GM08714 (cell line): ENCODE measurements around the gene SESTD1.

Source experiments
- H3K4me3 ChIP-seq: fragments of 200-500 bp; sonication (Bioruptor generic); 2 replicates; pipeline ENCODE4 v1.5.1; 2014; ENCODE audit warnings: mild to moderate bottlenecking, low read length, inconsistent platforms
- ZNF274 ChIP-seq: IDR thresholded peaks from 2 replicates; pipeline ENCODE4 v1.6.1; 2012; ENCODE audit warnings: mild to moderate bottlenecking, low read depth, low read length

SESTD1 gene

DNA sequence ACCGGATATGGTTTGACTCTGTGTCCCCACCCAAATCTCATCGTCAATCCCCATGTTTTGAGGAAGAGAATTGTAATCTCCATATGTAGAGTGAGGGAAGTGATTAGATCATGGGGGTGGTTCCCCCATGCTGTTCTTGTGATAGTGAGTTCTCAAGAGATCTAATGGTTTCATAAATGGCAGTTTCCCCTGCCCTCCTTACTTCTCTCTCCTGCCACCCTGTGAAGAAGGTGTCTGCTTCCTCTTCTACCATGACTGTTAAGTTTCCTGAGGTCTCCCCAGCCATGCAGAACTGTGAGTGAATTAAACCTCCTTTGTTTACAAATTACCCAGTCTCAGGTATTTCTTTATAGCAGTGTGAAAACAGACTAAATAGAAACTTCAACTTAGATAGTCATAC lies 69.5 kb downstream of the SESTD1 start:
- no peak overlapping the region for H3K4me3 ChIP-seq
- no peak for TF ChIP-seq ZNF274

DNA sequence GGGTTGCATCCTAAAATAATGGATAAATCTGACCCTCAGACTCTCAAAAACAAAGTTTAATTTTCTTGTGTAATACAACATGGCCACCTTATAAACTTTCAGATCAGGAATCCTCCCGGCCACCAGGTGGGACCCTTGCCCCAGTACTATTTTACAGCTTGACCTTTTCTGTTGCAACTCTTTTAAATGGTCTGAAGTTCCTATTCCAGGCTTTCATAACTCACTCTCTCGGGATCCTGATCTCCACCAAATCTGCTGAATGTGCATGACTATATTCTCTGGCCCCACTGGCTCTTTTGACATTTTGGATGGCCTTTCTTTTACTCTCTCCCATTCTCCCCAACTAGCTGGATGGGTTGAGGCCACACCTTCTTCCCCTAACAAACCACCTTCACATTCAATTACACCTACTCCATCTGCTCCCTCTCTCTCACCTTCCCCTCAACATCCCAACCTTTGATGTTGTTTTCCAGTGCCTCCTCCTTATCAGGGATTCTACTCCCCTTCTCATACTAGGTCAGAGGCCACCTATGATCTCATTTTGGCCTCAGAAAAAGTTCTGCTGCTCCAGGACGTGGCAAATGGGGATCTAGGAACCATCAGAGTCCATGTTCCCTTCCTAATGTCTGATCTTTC lies 70.8 kb downstream of the SESTD1 start:
- no peak for TF ChIP-seq ZNF274
- H3K4me3 ChIP-seq, result no peak overlapping the region

DNA sequence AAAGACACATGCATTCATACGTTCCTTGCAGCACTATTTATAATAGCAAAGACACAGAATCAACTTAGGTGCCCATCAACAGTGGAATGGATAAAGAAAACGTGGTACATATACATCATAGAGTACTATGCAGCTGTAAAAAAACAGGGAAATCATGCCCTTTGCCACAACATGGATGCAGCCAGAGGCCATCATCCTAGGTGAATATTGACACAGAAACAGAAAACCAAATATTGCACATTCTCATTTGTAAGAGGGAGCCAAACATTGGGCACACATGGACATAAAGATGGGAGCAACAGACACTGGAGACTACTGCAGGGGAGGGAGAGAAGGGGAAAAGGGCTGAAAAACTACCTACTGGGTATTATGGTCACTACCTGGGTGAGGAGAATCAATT lies 73.5 kb downstream of the SESTD1 start:
- no peak for TF ChIP-seq ZNF274

DNA sequence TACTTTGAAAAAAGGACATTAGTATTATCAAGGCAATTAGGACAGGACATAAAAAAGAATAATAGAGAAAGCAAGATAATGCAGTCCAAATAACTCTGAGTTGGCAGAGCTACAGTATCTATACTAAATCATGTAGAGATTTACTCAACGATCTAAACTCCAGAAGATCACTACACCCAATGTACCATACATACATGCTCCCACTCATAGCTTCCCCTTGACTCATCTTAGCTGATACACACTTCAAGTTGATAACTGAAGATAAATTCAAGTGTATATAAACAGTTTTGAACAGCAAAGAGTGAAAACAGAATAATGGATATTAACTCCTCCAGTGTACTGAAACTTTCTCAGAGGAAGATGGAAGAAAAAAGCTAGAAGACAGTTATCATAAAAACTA lies 78.5 kb downstream of the SESTD1 start:
- TF ChIP-seq ZNF274, result no peak

More for the DNA sequence above, 73.5 kb downstream of the SESTD1 start:
- H3K4me3 ChIP-seq, result no peak overlapping the region

DNA sequence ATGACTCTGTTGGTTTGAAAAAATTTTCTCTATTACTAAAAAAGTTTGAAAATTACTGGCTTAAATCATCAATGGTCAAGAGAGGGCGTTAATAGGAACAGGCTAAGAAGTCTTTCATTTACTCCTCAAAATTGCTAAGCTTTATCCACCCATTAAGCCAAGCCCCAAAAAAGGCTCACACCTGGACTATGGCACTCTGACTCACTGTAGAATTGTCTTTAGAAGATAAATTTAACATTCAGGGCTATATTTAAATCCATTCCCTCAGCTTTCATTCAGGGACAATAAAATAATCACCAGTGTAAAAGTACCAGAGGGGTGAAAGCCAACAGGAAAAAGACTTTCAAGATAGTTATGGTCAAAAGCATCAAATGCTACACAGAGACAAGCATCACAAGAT lies 80.0 kb downstream of the SESTD1 start:
- no peak for TF ChIP-seq ZNF274
- no peak overlapping the region for H3K4me3 ChIP-seq

More for the DNA sequence above, 78.5 kb downstream of the SESTD1 start:
- no peak overlapping the region for H3K4me3 ChIP-seq

DNA sequence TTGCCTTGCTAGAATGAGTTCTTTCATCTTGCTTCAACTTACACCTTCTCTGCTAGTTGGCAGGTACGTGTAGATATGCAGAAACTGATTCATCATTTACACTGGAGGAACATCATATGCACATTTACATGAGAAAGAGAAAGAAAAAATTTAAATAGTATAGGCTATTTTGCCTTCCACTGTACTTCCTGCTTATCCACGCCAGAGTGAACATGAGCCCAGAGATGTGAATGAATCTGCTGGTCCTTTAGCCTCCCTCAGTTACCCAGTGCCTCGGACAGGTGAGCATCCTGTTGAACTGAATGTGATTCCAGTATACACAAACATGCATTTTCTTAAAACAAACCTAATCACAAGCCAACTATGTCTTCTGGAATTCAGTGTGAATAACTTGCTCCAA lies 83.6 kb downstream of the SESTD1 start:
- H3K4me3 ChIP-seq, result no peak overlapping the region
- TF ChIP-seq ZNF274, result no peak

DNA sequence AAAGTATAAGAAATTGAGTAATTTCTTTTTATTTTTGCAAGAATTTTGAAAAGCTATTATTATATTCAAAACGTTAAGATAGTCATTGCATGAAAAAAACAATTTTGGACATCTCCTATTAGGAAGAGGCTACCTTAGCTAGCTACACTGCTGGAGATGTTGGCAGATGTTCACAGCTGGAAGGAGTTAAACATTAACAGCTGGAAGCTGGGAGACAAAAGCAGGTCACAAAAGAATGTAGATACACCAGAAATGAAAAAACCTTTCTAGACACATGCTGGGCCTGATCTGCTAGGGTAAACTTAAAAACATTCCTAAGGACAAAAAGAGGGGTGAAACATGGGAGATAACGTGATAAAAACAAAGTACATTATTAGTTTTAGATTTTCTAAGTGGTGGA lies 84.4 kb downstream of the SESTD1 start:
- no peak overlapping the region for H3K4me3 ChIP-seq
- no peak for TF ChIP-seq ZNF274

DNA sequence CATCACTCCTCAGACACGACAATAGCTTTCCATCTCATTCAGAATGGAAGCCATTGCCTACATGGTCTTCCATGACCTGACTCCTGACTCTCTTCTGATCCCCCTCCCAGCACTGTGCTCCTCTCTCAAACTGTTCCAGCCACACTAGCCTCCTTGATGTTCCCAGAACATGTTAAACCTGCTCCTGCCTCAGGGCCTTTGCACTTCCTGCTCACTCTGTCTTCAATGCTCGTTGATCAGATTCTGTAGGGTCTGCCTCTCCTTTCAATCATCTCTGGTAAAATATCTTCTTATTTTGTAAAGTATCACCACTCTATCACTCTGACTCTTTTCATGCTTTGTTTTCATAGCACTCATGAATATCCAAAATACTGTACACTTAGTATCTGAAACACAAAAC lies 84.9 kb downstream of the SESTD1 start:
- H3K4me3 ChIP-seq, result no peak overlapping the region
- no peak for TF ChIP-seq ZNF274

DNA sequence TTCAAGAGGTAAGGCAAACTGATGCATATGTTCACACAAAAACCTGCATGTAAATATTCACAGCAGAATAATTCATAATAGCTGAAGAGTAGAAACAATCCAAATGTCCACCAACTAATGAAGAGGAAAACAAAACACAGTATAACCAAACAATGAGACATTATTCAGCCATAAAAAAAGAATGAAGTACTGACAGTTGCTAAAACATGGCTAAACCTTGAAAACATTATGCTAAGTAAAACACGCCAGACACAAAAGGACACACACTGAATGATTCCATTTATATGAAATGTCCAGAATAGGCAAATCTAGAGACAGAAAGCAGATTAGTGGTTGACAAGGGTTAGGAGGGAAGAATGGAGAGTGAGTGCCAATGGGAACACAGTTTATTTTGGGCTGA lies 86.9 kb downstream of the SESTD1 start:
- TF ChIP-seq ZNF274, result no peak
- H3K4me3 ChIP-seq, result no peak overlapping the region

DNA sequence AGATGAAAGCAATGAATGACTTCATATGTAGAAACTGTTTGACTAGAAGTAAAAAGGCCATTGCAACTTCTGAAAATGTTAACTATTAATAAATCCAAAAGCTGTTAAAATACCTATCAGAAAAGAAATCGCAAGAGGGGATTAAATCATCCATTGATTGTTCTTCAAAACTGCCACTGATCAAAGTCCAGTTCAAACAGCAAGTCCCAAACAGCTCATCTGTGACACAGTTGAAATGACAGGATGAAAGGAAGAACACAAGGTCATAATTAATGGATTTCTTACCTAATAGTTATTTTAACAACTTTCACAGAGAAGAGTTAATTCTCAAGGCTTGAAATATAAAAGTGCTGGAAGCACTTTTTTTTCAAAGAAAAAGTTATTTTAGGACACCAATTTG lies 90.4 kb downstream of the SESTD1 start:
- no peak for TF ChIP-seq ZNF274
- H3K4me3 ChIP-seq, result no peak overlapping the region

DNA sequence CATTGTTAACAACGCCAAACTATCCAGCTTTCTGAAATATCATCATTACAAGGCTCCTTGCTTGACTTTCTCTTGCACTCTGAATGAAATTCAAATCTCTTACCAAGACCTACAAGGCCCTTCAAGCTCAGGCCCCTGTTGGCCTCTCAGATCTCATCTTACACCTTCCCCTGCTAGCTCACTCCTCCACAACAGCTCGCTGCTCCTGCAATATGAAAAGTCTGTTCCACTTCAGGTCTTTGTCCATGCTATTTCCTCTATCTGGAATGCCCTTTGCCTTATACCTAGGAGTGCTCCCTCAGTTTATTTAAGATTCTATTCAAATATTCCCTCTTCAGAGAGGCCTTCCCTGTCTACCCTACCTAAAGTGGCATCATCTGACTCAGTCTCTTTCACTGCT lies 91.7 kb downstream of the SESTD1 start:
- no peak overlapping the region for H3K4me3 ChIP-seq
- TF ChIP-seq ZNF274, result no peak

DNA sequence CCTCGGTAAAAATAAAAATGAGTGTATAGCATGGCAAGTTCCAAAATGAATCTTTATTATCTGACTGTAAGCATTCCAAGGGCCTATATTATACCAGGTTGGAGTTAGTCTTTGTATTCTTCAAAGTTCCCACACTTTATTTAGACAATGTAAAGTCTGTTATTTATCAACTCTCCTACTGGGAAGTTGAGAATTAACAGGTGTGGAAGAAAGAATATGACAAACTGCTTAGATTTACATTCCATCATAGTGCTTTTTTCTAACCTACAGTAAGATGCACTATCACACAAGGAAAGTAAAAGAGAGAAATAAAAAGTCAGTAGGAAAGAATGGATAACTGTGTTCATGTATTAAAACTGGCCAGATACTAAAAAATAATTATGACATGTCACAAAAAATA lies 93.3 kb downstream of the SESTD1 start:
- H3K4me3 ChIP-seq, result no peak overlapping the region
- TF ChIP-seq ZNF274, result no peak

DNA sequence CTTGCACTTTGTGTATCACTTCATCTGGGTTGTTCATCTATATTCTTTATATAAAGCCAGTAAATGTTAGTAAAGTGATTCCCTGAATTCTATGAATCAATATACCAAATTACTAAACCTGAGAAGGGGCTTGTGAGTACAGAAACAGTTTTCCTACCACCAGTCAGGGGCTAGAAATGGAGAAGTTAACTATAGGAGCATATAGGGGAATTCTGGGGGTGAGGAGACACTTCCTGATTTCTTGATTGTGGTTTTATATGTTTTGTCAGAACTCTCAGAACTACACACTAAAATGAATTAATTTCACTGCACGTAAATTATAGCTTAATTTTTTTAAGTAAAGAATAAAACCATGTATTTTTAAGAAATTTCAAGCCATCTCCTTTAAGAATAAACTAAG lies 93.7 kb downstream of the SESTD1 start:
- no peak for TF ChIP-seq ZNF274
- no peak overlapping the region for H3K4me3 ChIP-seq

DNA sequence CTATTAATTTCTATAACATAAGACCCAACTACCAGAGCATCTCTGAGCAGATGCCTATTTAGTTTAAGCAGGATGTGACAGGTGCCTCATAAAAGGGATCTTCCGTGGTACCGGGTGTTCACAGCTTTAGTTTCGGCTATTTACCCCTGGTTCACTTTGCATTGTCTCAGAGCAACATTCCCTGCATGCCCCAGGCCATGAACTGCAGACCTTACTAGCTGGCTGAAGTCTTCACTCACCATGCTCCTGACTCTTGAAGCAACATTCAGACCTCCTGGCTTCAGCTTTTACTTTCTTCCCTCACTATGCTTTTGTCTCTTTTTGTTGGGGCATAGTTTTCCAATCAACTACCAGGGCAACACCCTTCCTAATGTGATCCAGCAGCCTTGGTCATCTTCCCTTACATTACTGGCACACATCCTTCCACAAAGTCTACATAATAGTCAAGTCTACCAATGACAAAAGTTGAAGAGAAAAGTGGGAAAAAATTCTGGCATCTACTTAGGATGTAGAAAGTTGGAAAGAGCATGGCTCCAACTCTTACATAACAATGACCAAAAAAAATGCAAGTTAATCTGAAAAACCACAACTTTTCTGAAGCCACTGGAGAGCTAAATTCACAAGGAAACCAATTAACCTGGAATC lies 99.2 kb downstream of the SESTD1 start:
- TF ChIP-seq ZNF274, result no peak

DNA sequence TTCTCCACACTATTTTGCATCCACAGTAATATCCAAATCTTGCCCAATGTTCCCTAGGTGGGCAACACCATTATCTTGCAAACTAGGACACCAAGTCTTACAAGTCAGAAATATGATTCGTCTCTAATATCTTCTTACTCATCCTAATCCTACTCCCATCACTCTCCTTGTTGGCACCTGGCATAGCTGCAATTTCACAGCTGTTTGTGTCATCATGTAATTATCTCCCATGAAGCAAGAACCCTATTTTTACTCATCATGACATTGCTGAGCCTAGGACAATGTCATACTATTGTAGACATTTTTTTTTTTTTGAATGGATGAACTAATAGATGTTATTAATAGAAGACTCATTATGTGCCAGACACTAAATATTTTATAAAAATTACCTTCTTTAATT lies 123.4 kb downstream of the SESTD1 start:
- no peak overlapping the region for H3K4me3 ChIP-seq
- TF ChIP-seq ZNF274, result no peak

More for the DNA sequence above, 99.2 kb downstream of the SESTD1 start:
- H3K4me3 ChIP-seq, result no peak overlapping the region

DNA sequence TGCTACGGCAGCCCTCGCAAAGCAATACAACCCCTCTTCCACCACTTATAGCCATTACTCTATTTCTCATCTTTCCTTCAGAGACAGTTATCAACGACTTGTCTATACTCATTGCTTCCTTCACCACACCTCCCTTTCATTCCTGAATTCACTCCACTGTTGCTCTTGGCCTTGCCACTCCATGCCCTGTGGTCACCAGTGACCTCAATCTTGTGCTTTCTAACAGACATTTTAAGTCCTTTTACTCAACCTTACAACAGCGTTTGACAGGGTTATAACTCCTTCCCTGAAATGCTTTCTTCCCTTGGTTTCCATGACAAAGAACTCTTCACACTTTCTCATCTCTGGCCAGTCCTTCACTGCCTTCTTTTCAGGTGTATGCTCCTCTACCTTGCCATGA lies 124.1 kb downstream of the SESTD1 start:
- no peak for TF ChIP-seq ZNF274
- no peak overlapping the region for H3K4me3 ChIP-seq
